Skeletal muscle tissue (tissue), 4 donors: ENCODE results near the gene MRTFA. TPM values are rescaled to one million over a fixed set of nuclear protein-coding genes. Genes with fewer than 3 reads are reported as not detected.

Source experiments
- H3K27ac ChIP-seq: one replicate; pipeline ENCODE4 v1.7.0; 2013; ENCODE audit warnings: mild to moderate bottlenecking, low read depth, low read length, inconsistent platforms
- H3K27me3 ChIP-seq, 3 donors: one replicate each; pipeline ENCODE4 v1.7.0; 2013; ENCODE audit warnings: low read length in 3 of 3; ENCODE audit not compliant: control insufficient read depth in 3 of 3, insufficient read depth in 3 of 3
- H3K36me3 ChIP-seq, 3 donors: one replicate each; pipeline ENCODE4 v1.7.0; 2013; ENCODE audit warnings: low read length in 3 of 3; ENCODE audit not compliant: control insufficient read depth in 3 of 3, insufficient read depth in 3 of 3
- H3K4me1 ChIP-seq, 3 donors: one replicate each; pipeline ENCODE4 v1.7.0; 2013; ENCODE audit warnings: low read length in 3 of 3, mild to moderate bottlenecking in 3 of 3; ENCODE audit not compliant: control insufficient read depth in 3 of 3, insufficient read depth in 3 of 3
- H3K4me3 ChIP-seq, 3 donors: one replicate each; pipeline ENCODE4 v1.7.0; 2013; ENCODE audit warnings: low read length in 3 of 3
- H3K9ac ChIP-seq, 3 donors: one replicate each; pipeline ENCODE4 v1.7.0; 2013; ENCODE audit warnings: low read length in 3 of 3, mild to moderate bottlenecking in 3 of 3, moderate library complexity in 2 of 3, low read depth in 1 of 3
- H3K9me3 ChIP-seq, 3 donors: one replicate each; pipeline ENCODE4 v1.7.0; 2013; ENCODE audit warnings: low read length in 3 of 3; ENCODE audit not compliant: control insufficient read depth in 3 of 3
- total RNA-seq: library from RNA; depleted of rRNA; stranded (reverse); fragments of >200 nt; gene quantifications from one replicate; pipeline ENCODE4 v1.2.3, GENCODE V29; 2014
- donor health status: Osteomylitis.

MRTFA gene
- total RNA-seq, 1 donor from 2014 or later: 25.6 TPM

DNA sequence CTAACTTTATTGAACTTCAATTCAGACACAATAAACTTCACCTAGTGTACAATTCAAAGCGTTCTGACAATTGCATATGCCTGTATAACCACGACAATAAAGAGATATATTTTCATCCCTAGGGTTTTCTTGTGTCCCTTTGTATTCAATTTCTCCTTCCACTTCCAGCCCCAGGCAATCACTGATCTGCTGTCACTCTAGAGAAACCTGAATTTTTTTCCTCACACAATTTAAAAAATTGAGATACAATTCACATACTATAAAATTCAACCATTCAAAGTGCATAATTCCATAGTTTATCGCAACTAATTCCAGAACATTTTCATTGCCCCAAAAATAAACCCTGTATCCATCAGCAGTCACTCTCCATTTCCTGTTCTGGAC, 116.6 kb downstream of the MRTFA start:
- H3K27ac ChIP-seq: no peak overlapping the region
- H3K27me3 ChIP-seq: no peaks in the 10 kb centered on the region
- no peaks in the 10 kb centered on the region for H3K4me1 ChIP-seq
- no peaks in the 10 kb centered on the region for H3K9me3 ChIP-seq
- H3K36me3 ChIP-seq: peaks cover 0 to 3% (median 0%) of the 10 kb centered on the region in 3 donors
- no peak overlapping the region for H3K4me3 ChIP-seq
- H3K9ac ChIP-seq: no peak overlapping the region

DNA sequence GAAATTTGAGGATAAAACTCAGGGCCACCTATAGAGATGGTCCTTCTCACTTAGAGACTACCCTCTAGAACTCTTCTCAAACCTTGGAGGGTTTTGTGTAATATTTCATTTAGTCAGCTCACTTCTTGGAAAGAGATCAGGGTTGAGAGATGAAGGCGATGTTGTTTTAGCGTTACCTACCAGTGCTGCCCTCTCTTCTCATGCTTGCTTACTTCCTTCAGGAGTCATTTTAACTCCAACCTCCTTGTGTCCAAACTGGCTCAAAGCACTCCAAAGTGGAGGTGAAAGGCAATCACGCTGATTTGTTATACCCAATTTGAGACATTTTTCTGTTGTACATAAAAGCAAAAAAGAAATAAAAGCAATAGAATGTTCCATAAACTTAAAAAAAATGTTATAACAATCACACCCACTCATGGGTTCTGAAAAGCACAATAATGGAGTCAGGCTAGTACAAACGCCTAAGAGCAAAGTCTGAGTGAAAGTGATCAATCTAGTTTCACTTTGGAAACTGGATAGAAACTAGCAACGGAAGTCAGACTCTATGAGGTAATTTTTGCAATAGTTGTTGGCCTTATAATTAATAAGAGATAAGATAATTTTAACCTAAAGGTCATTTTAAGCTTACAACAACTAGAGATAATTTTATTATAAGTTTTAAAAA, 117.1 kb downstream of the MRTFA start:
- Histone ChIP-seq H3K9me3 (no peaks in the 10 kb centered on the region), H3K27ac (no peak overlapping the region), H3K27me3 (no peaks in the 10 kb centered on the region), H3K4me3 (no peak overlapping the region), H3K36me3 (peaks cover 0 to 3% (median 0%) of the 10 kb centered on the region in 3 donors), H3K4me1 (no peaks in the 10 kb centered on the region), H3K9ac (no peak overlapping the region)

DNA sequence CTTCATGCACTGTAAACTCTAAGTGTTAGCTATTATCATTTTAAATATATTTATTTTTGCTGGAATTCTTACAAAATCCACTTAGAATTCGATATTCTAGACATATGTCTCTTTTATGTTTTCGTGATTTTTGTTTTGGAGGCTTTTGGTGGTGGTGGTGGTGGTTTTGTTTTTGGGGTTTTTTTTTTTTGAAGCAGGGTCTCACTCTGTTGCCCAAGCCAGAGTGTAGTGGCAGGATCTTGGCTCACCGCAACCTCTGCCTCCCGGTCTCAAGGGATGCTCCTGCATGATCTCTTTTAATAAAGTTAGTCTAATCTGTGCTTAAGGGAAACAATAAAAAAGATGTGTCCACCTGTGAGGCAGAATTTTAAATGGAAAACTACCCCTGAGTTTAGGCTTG, 117.7 kb downstream of the MRTFA start:
- no peak overlapping the region for H3K4me3 ChIP-seq
- no peak overlapping the region for H3K27ac ChIP-seq
- no peaks in the 10 kb centered on the region for H3K4me1 ChIP-seq
- no peak overlapping the region for H3K9ac ChIP-seq
- H3K36me3 ChIP-seq: peaks cover 0 to 3% (median 0%) of the 10 kb centered on the region in 3 donors
- no peaks in the 10 kb centered on the region for H3K27me3 ChIP-seq
- no peaks in the 10 kb centered on the region for H3K9me3 ChIP-seq

GRCh38 chr22:40517631-40518030, 118.9 kb downstream of the MRTFA start:
- Histone ChIP-seq H3K27ac (no peak overlapping the region), H3K27me3 (no peaks in the 10 kb centered on the region), H3K4me3 (no peak overlapping the region), H3K9ac (no peak overlapping the region), H3K4me1 (no peaks in the 10 kb centered on the region), H3K9me3 (no peaks in the 10 kb centered on the region), H3K36me3 (peaks cover 0 to 3% (median 0%) of the 10 kb centered on the region in 3 donors)

DNA sequence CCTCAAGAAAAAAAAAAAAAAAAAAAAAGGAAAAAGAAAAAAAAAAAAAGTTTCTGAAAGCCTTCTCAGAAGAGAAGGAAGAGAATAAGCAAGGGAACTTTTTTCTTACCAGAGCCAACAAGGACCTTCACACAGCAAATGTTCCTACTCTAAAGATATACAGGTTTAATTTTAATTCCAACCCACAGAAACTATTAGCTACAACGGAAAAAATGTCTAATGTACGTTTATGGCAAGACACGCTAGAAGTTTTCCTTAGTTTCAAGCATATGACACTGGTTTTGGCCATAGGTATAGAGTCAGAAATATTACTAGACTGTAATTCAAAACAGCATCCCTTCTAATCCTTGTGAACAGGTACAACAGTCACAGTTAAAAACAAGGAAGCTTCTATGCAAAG, 120.1 kb downstream of the MRTFA start:
- H3K9me3 ChIP-seq: no peaks in the 10 kb centered on the region
- H3K27me3 ChIP-seq: no peaks in the 10 kb centered on the region
- no peak overlapping the region for H3K27ac ChIP-seq
- peaks cover 8 to 11% (median 11%) of the 10 kb centered on the region in 3 donors for H3K4me1 ChIP-seq
- peaks cover 0 to 3% (median 0%) of the 10 kb centered on the region in 3 donors for H3K36me3 ChIP-seq
- H3K4me3 ChIP-seq: no peak overlapping the region
- H3K9ac ChIP-seq: no peak overlapping the region

DNA sequence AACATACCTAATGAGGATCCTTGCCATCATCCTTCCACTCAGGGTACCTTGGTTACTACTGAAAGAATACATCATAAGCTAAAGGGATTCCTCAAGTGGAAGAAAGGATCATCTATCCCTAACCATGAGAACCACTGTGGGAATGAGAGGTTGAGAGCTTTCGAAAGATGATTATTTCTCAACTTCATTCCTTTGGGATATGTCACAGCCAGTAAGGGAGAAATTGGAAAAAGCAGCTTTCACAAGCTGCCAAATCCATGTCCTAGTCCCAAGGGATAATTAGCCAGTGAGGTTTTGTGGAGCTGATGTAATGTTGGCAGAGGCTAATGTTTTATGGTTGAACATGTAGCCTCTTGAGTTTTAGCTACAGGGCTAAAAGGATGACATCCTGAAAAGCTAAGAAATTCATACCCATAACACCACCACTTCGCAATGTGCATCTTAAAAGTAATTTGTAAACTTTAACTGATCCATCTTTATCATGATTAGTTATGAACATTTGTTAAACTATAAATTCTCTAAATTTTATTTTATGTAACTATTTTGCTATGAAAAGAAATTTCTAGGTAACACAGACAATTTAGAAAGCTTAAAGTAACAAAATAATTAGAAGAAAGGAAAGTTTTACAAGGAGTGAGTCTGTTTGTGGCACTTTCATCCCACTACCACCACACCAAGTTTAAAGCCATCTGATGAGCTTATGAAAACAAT, 123.9 kb downstream of the MRTFA start:
- H3K4me1 ChIP-seq: peaks cover 32 to 40% (median 35%) of the 10 kb centered on the region in 3 donors
- H3K9me3 ChIP-seq: no peaks in the 10 kb centered on the region
- peak overlapping the region in 1 of 3 donors; percentile 7 for H3K4me3 ChIP-seq
- H3K27me3 ChIP-seq: no peaks in the 10 kb centered on the region
- no peak overlapping the region for H3K9ac ChIP-seq
- peak overlapping the region; percentile 78 for H3K27ac ChIP-seq
- peaks cover 0 to under 1% (median 0%) of the 10 kb centered on the region in 3 donors for H3K36me3 ChIP-seq

- Histone ChIP-seq H3K36me3 (no peaks in the 10 kb centered on the region), H3K27ac (peak overlapping the region; percentile 78), H3K4me1 (peaks cover 32 to 41% (median 40%) of the 10 kb centered on the region in 3 donors), H3K27me3 (no peaks in the 10 kb centered on the region), H3K4me3 (peak overlapping the region in 1 of 3 donors; percentile 14), H3K9me3 (no peaks in the 10 kb centered on the region), H3K9ac (peak overlapping the region in 1 of 3 donors; percentile 54)
Observed at GRCh38 chr22:40511604-40512003, 124.9 kb downstream of the MRTFA start.

GRCh38 chr22:40510631-40511364, 125.7 kb downstream of the MRTFA start:
- Histone ChIP-seq H3K36me3 (no peaks in the 10 kb centered on the region), H3K4me3 (peak overlapping the region in 1 of 3 donors; percentile 35), H3K9ac (peak overlapping the region in 1 of 3 donors; percentile 54), H3K4me1 (peaks cover 32 to 41% (median 40%) of the 10 kb centered on the region in 3 donors), H3K9me3 (no peaks in the 10 kb centered on the region), H3K27me3 (no peaks in the 10 kb centered on the region), H3K27ac (peak overlapping the region; percentile 78)

- H3K4me1 ChIP-seq: peaks cover 32 to 43% (median 41%) of the 10 kb centered on the region in 3 donors
Observed at GRCh38 chr22:40509401-40510134, 127.0 kb downstream of the MRTFA start.

More at GRCh38 chr22:40509401-40510134, 127.0 kb downstream of the MRTFA start:
- Histone ChIP-seq H3K27me3 (no peaks in the 10 kb centered on the region), H3K4me3 (no peak overlapping the region), H3K9ac (peak overlapping the region in 1 of 3 donors; percentile 40), H3K27ac (peak overlapping the region; percentile 78), H3K9me3 (no peaks in the 10 kb centered on the region), H3K36me3 (no peaks in the 10 kb centered on the region)
